ENCODE data around the gene BPHL.
A peak's percentile ranks its signal among the peaks of the same experiment; 100 is the strongest.
"Not testable (repeated sequence)": the region's sequence is repeated elsewhere in the genome, so short reads cannot be mapped to it uniquely, and the experiment has no call there.

The BPHL gene

GRCh38 chr6:3118353-3119039 lies at the start of gene BPHL:
Gene BPHL (plus strand): TSS chr6:3118711. CDS start chr6:3118741, 30 bp downstream.
- TF ChIP-seq CTCF (conservative IDR thresholded peaks at IDR 0.05; ENCODE audit: low read depth, low read length): no peak
- peak within 1 kb of the TSS; percentile 83 for H3K4me3 ChIP-seq (ENCODE audit: low read length)
- peak; percentile 66 for DNase-seq (ENCODE audit: low read depth)

- no peak for DNase-seq (ENCODE audit: low read depth)
- TF ChIP-seq CTCF (conservative IDR thresholded peaks at IDR 0.05; ENCODE audit: low read depth, low read length): no peak
Measured at GRCh38 chr6:3071568-3071967, 46.9 kb upstream of the BPHL start.

GRCh38 chr6:3072798-3073197 lies 45.7 kb upstream of the BPHL start:
- no peak for DNase-seq (ENCODE audit: low read depth)
- no peak for TF ChIP-seq CTCF (conservative IDR thresholded peaks at IDR 0.05; ENCODE audit: low read depth, low read length)
- H3K4me3 ChIP-seq (ENCODE audit: low read length): no peak overlapping the region

More at GRCh38 chr6:3071568-3071967, 46.9 kb upstream of the BPHL start:
- H3K4me3 ChIP-seq (ENCODE audit: low read length): no peak overlapping the region

- H3K4me3 ChIP-seq (ENCODE audit: low read length): no peak overlapping the region
- no peak for TF ChIP-seq CTCF (conservative IDR thresholded peaks at IDR 0.05; ENCODE audit: low read depth, low read length)
- DNase-seq (ENCODE audit: low read depth): no peak
Measured at GRCh38 chr6:3073382-3073781, 45.1 kb upstream of the BPHL start.

GRCh38 chr6:3075772-3076113 lies 42.8 kb upstream of the BPHL start:
- TF ChIP-seq CTCF (conservative IDR thresholded peaks at IDR 0.05; ENCODE audit: low read depth, low read length): no peak
- no peak for DNase-seq (ENCODE audit: low read depth)
- H3K4me3 ChIP-seq (ENCODE audit: low read length): no peak overlapping the region

GRCh38 chr6:3076320-3076719 lies 42.2 kb upstream of the BPHL start:
- no peak for DNase-seq (ENCODE audit: low read depth)
- H3K4me3 ChIP-seq (ENCODE audit: low read length): no peak overlapping the region
- no peak for TF ChIP-seq CTCF (conservative IDR thresholded peaks at IDR 0.05; ENCODE audit: low read depth, low read length)

- no peak for DNase-seq (ENCODE audit: low read depth)
- H3K4me3 ChIP-seq (ENCODE audit: low read length): no peak overlapping the region
- TF ChIP-seq CTCF (conservative IDR thresholded peaks at IDR 0.05; ENCODE audit: low read depth, low read length): no peak
Measured at GRCh38 chr6:3077430-3077829, 41.1 kb upstream of the BPHL start.

GRCh38 chr6:3078952-3079351 lies 39.6 kb upstream of the BPHL start:
- not testable (repeated sequence) for H3K4me3 ChIP-seq (ENCODE audit: low read length); DNase-seq (ENCODE audit: low read depth)
